Kidney epithelial cell (primary cell): Measurements from ENCODE around the gene C3orf49. TPM values are rescaled to one million over a fixed set of nuclear protein-coding genes. Genes with fewer than 3 reads are reported as not detected.

Source experiments
- DNase-seq: peaks from one replicate; pipeline ENCODE4 v3.0.0-alpha.2; 2010; ENCODE audit warnings: low read depth
- H3K27me3 ChIP-seq: 2 replicates; pipeline ENCODE4 v1.6.0; 2011; ENCODE audit warnings: low read length; ENCODE audit not compliant: control insufficient read depth, insufficient read depth
- H3K36me3 ChIP-seq: 2 replicates; pipeline ENCODE4 v1.5.1; 2011; ENCODE audit warnings: low read length; ENCODE audit not compliant: control insufficient read depth, insufficient read depth
- H3K4me3 ChIP-seq: 2 replicates; pipeline ENCODE4 v1.5.1; 2011; ENCODE audit warnings: low read depth, mild to moderate bottlenecking, control low read depth, low read length
- total RNA-seq: library from RNA; depleted of rRNA; stranded (reverse); fragments of >200 nt; gene quantifications from 2 replicates; pipeline ENCODE4 v1.2.3, GENCODE V29; 2015
- TF ChIP-seq, protein P1 (sequence below): IDR thresholded peaks from 2 replicates; pipeline ENCODE4 v1.5.1; 2011; ENCODE audit warnings: mild to moderate bottlenecking, moderate library complexity, low read length, control low read depth, inconsistent platforms; ENCODE audit not compliant: insufficient read depth, poor library complexity, severe bottlenecking

Gene C3orf49
- total RNA-seq, 1 donor from 2014 or later, result not detected

DNA sequence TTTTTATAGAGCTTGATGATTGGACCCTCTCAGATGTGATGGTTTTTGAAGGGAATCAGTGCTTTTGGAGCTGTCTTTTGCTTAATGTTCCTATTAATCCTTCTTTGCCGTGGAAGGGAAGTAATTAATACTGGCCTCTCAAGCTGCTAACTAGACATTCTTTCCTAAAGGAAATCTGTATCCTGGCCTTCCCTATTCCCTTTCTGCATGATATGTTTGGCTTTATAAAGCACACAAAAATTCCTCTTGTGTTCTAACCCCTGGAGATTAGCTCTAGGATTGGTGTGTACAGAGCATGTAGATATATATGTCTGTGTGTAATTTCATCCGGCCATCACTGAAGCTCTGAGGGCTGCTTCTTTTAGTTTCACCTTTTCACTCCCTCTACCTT lies 51.5 kb downstream of the C3orf49 start:
- Histone ChIP-seq H3K27me3 (no peaks in the 10 kb centered on the region), H3K36me3 (no peaks in the 10 kb centered on the region), H3K4me3 (no peak overlapping the region)
- TF ChIP-seq, protein P1, sequence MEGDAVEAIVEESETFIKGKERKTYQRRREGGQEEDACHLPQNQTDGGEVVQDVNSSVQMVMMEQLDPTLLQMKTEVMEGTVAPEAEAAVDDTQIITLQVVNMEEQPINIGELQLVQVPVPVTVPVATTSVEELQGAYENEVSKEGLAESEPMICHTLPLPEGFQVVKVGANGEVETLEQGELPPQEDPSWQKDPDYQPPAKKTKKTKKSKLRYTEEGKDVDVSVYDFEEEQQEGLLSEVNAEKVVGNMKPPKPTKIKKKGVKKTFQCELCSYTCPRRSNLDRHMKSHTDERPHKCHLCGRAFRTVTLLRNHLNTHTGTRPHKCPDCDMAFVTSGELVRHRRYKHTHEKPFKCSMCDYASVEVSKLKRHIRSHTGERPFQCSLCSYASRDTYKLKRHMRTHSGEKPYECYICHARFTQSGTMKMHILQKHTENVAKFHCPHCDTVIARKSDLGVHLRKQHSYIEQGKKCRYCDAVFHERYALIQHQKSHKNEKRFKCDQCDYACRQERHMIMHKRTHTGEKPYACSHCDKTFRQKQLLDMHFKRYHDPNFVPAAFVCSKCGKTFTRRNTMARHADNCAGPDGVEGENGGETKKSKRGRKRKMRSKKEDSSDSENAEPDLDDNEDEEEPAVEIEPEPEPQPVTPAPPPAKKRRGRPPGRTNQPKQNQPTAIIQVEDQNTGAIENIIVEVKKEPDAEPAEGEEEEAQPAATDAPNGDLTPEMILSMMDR, result no peak
- DNase-seq, result no peak

DNA sequence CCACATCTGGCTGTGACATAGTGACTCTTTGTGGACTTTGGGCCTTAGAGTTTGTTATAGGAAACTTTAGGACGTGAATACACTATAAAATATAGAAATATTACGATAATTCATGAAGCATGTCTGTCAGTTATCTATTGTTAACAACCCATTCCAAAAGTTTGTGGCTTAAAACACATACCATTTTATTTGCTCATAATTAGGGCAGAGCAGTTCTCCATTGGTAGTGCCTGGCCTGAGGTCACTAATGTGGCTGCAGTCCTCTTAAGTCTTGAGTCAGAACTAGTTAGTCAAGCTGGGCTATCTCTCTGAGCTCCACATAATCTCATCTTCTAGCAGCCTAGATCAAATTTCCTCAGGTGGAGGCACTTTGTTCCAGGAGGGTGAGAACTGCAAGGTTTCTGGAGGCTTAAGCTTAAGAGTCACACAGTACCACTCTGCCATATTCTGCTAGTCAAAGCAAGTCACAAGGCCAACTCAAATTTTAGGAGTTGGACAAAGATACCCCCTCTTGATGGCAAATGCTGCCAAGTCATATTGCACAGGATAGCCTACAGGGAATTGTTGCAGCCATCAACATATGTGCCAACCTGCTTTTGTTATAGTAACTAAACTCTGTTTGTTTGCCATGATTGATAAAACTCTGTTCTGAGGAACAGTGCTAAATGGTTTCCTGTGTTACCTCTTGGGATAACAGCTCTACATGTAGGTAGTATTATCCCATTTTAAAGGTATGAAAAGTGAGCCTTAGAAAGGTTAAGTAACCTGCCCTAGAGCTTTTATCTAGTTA lies 53.2 kb downstream of the C3orf49 start:
- TF ChIP-seq, protein P1, result no peak
- no peaks in the 10 kb centered on the region for H3K27me3 ChIP-seq
- H3K36me3 ChIP-seq, result no peaks in the 10 kb centered on the region
- H3K4me3 ChIP-seq, result no peak overlapping the region
- peak; percentile 43 for DNase-seq

DNA sequence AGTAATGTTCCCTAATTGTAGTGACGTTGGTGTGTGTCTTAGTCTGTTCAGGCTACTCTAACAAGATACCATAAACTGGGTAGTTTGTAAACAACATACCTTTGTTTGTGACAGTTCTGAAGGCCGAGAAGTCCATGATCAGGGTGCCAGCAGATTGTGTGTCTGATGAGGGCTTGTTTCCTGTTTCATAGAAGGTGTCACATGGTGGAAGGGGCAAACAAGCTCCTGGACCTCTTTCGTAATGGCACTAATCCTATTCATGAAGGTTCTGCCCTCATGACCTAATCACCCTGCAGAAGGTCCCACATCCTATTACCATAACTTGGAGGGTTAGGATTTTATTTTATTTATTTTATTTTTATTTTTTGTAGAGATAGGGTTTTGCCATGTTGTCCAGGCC lies 55.7 kb downstream of the C3orf49 start:
- no peak for DNase-seq
- H3K36me3 ChIP-seq, result no peaks in the 10 kb centered on the region
- H3K27me3 ChIP-seq, result no peaks in the 10 kb centered on the region
- TF ChIP-seq, protein P1, result no peak
- no peak overlapping the region for H3K4me3 ChIP-seq

DNA sequence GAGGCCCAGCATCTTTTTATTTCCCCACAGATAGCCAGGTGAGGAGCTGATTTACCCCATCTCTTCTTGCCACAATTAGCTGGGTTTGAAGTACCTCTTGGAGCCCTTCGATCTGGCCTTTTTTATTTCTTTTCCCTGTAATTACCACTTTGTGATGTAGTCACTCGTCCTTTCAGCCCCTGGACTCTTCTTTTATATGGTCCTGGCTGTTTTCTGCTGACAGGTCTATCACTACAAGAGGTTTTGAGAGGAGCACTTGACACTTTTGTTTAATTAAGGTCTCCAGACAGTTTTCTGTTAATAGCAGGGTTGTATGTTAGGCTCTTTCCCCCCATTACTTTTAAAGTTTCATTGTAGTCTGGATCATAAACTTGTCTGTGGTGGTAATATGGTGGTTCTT lies 56.4 kb downstream of the C3orf49 start:
- no peak overlapping the region for H3K4me3 ChIP-seq
- no peak for DNase-seq

DNA sequence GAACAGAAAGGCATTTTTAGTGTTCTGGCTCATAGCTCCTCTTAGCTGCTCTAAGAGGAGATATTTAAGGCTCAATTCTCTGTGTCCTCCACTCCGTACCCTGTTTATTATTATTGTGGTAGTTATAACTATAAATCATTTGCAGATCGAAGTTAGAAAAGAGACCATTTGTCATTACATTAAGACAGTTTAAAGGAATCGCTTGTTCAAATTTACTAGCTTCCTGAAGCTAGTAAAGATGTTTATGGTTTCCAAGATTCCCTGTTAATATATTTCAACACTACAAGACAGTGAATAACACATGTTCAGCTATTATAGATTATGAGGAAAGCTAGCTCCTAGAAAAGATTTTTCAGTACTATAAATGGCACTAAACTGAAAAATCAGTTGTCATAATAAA lies 57.2 kb downstream of the C3orf49 start:
- no peak for DNase-seq
- Histone ChIP-seq H3K27me3 (no peaks in the 10 kb centered on the region), H3K36me3 (no peaks in the 10 kb centered on the region), H3K4me3 (no peak overlapping the region)
- TF ChIP-seq, protein P1, result no peak

More for the DNA sequence above, 56.4 kb downstream of the C3orf49 start:
- TF ChIP-seq, protein P1, result no peak
- Histone ChIP-seq H3K36me3 (no peaks in the 10 kb centered on the region), H3K27me3 (no peaks in the 10 kb centered on the region)

DNA sequence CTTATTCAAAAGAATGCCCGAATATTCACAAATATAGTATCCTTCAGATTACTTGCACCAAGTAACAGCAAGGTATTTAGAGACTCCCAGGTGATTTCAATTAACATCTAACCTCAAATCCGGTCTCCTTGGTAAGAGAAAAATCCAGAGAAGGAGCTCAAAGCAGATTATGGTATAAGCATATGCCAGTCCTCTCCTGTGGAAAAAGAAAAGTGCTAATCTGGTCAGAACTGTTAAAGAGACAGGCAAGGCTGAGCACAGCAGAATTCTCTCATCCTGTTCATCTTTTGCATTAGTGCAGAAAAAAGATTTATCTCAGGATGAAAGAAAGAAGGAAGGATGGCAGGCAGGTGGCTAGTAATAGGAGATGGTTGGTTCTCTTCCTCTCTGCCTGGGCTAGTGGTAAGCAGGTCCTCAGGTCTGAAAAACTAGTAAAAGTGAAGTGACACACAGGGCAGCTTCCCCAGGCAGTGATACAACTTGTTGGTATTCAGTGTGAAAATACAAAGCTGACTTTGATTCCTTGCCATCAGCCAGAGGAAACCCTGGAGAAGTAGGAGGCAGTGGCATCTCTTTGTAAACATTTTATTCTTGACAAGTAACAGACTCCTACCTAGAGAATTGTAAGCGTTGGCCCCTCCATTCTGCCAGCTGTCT lies 58.8 kb downstream of the C3orf49 start:
- no peaks in the 10 kb centered on the region for H3K36me3 ChIP-seq
- H3K4me3 ChIP-seq, result no peak overlapping the region
- H3K27me3 ChIP-seq, result no peaks in the 10 kb centered on the region
- DNase-seq, result no peak
- TF ChIP-seq, protein P1, result no peak
